OCI-LY7 (cell line): ENCODE data around the gene BMPER. TPM values are rescaled to one million over a fixed set of nuclear protein-coding genes. Genes with fewer than 3 reads are reported as not detected.

Source experiments
- BruUV-seq: library from RNA; stranded (reverse); fragments of 400-500 nt; replicated peaks from 2 replicates; lab custom pipeline; 2021; lab: Mats Ljungman, UMichigan
- CTCF ChIA-PET: fragments of 300-600 bp; sonication (Branson Sonifier 250); formaldehyde crosslinking; loops from one replicate; lab custom pipeline; 2022; ENCODE audit warnings: antibody characterized with exemption; ENCODE audit not compliant: unreplicated experiment; lab: Charles Lee
- POLR2A ChIA-PET: fragments of 300-600 bp; sonication (Branson Sonifier 250); formaldehyde crosslinking; loops from one replicate; lab custom pipeline; 2022; ENCODE audit warnings: antibody characterized with exemption; lab: Charles Lee
- DNase-seq: peaks from one replicate; pipeline ENCODE4 v3.0.0-alpha.2; 2015; ENCODE audit warnings: low spot score
- H2AFZ ChIP-seq: fragments of 200-600 bp; sonication (generic), shearing (Covaris generic); 2 replicates; pipeline ENCODE4 v1.6.1; 2014; ENCODE audit warnings: mild to moderate bottlenecking, antibody characterized with exemption, low read length, moderate library complexity
- H3K27ac ChIP-seq: fragments of 200-600 bp; sonication (generic); 2 replicates; pipeline ENCODE4 v1.5.1; 2014; ENCODE audit warnings: mixed run types, low read depth, mild to moderate bottlenecking, moderate library complexity, low read length, inconsistent platforms; ENCODE audit not compliant: poor library complexity, severe bottlenecking
- H3K36me3 ChIP-seq: fragments of 200-600 bp; sonication (generic); 2 replicates; pipeline ENCODE4 v1.6.1; 2014; ENCODE audit warnings: mild to moderate bottlenecking, antibody characterized with exemption, low read length, moderate library complexity, mixed read lengths; ENCODE audit not compliant: insufficient read depth
- H3K4me1 ChIP-seq: fragments of 200-600 bp; sonication (generic); 2 replicates; pipeline ENCODE4 v1.5.1; 2014; ENCODE audit warnings: mild to moderate bottlenecking, low read length; ENCODE audit not compliant: insufficient read depth, poor library complexity, severe bottlenecking
- H3K4me2 ChIP-seq: fragments of 200-600 bp; sonication (generic); 2 replicates; pipeline ENCODE4 v1.6.1; 2014; ENCODE audit warnings: mild to moderate bottlenecking, low read length
- H3K4me3 ChIP-seq: fragments of 200-600 bp; sonication (generic); 2 replicates; pipeline ENCODE4 v1.5.1; 2014; ENCODE audit warnings: mild to moderate bottlenecking, low read depth, low read length; ENCODE audit not compliant: poor library complexity, severe bottlenecking
- H3K79me2 ChIP-seq: fragments of 200-600 bp; sonication (generic); 2 replicates; pipeline ENCODE4 v1.6.1; 2016; ENCODE audit warnings: low read depth, mild to moderate bottlenecking, low read length, moderate library complexity, mixed read lengths; ENCODE audit not compliant: insufficient read depth
- H3K9me2 ChIP-seq: fragments of 200-600 bp; sonication (generic); 2 replicates; pipeline ENCODE4 v1.6.1; 2016; ENCODE audit warnings: mild to moderate bottlenecking, low read length, mixed read lengths; ENCODE audit not compliant: insufficient read depth
- H3K9me3 ChIP-seq: fragments of 200-600 bp; sonication (generic); 2 replicates; pipeline ENCODE4 v1.6.1; 2014; ENCODE audit warnings: mild to moderate bottlenecking, mixed run types, low read length, mixed read lengths
- H4K20me1 ChIP-seq: fragments of 200-600 bp; sonication (generic); 2 replicates; pipeline ENCODE4 v1.6.1; 2014; ENCODE audit warnings: mild to moderate bottlenecking, antibody characterized with exemption, low read length, moderate library complexity, mixed read lengths; ENCODE audit not compliant: insufficient read depth
- CTCF ChIP-seq: fragments of 200-600 bp; sonication (generic); conservative IDR thresholded peaks from 2 replicates; pipeline ENCODE4 v1.5.1; 2014; ENCODE audit warnings: mild to moderate bottlenecking, antibody characterized with exemption, low read length, moderate library complexity, mixed read lengths
- EZH2phosphoT487 ChIP-seq: fragments of 200-600 bp; sonication (generic); IDR thresholded peaks from 2 replicates; pipeline ENCODE4 v1.6.1; 2018; ENCODE audit warnings: low read depth, borderline replicate concordance, mild to moderate bottlenecking, mixed run types, antibody characterized with exemption, low read length, moderate library complexity, mixed read lengths
- intact Hi-C: fragments of 100-400 bp; cut with micrococcal nuclease; formaldehyde crosslinking; loops from one replicate; pipeline ENCODE4 v1.10.0; 2022; ENCODE audit not compliant: unreplicated experiment
- total RNA-seq, 2 experiments: library from RNA; depleted of rRNA in 1 of 2; stranded (reverse); fragments of >200 nt in 1 of 2; shearing (Covaris generic) in 1 of 2; gene quantifications; 2 replicates each; pipeline ENCODE4 v1.2.3, GENCODE V29; 2014 to 2022

Gene BMPER
- total RNA-seq, 2 experiments from 2014 or later: not detected

GRCh38 chr7:34074421-34074820 lies 169.1 kb downstream of the BMPER start:
- H3K4me2 ChIP-seq: no peak overlapping the region
- DNase-seq: no peak
- H3K36me3 ChIP-seq: no peaks in the 10 kb centered on the region
- no peaks in the 10 kb centered on the region for H3K9me3 ChIP-seq
- intact Hi-C loops: no loop called here
- H3K4me1 ChIP-seq: no peaks in the 10 kb centered on the region
- no peaks in the 10 kb centered on the region for H3K79me2 ChIP-seq
- POLR2A ChIA-PET: no interaction called here
- no TSS peak for BruUV-seq
- H3K4me3 ChIP-seq: no peak overlapping the region
- CTCF ChIA-PET: no interaction called here
- no peak overlapping the region for H3K27ac ChIP-seq
- no peak overlapping the region for H2AFZ ChIP-seq
- TF ChIP-seq CTCF (no peak), EZH2phosphoT487 (no peak)
- no peaks in the 10 kb centered on the region for H4K20me1 ChIP-seq
- no peaks in the 10 kb centered on the region for H3K9me2 ChIP-seq

- Histone ChIP-seq H3K4me1 (no peaks in the 10 kb centered on the region), H2AFZ (no peak overlapping the region), H3K9me3 (no peaks in the 10 kb centered on the region), H3K4me2 (no peak overlapping the region), H3K36me3 (no peaks in the 10 kb centered on the region), H3K79me2 (no peaks in the 10 kb centered on the region), H3K27ac (no peak overlapping the region), H3K9me2 (no peaks in the 10 kb centered on the region), H3K4me3 (no peak overlapping the region), H4K20me1 (no peaks in the 10 kb centered on the region)
- DNase-seq: no peak
- CTCF ChIA-PET: no interaction called here
- POLR2A ChIA-PET: no interaction called here
- intact Hi-C loops: no loop called here
- BruUV-seq: no TSS peak
- TF ChIP-seq EZH2phosphoT487 (no peak), CTCF (no peak)
These were observed 170.4 kb downstream of the BMPER start for GRCh38 chr7:34075523-34076370.

- no peak for TF ChIP-seq EZH2phosphoT487
- no peak for TF ChIP-seq CTCF
- ChIA-PET CTCF (no interaction called here), POLR2A (no interaction called here)
These were observed 171.8 kb downstream of the BMPER start for GRCh38 chr7:34077168-34077567.

More at GRCh38 chr7:34077168-34077567, 171.8 kb downstream of the BMPER start:
- Histone ChIP-seq H2AFZ (no peak overlapping the region), H3K36me3 (no peaks in the 10 kb centered on the region), H3K4me2 (no peak overlapping the region), H3K27ac (no peak overlapping the region), H3K79me2 (no peaks in the 10 kb centered on the region), H3K9me3 (no peaks in the 10 kb centered on the region), H3K4me1 (no peaks in the 10 kb centered on the region), H3K4me3 (no peak overlapping the region), H3K9me2 (no peaks in the 10 kb centered on the region), H4K20me1 (no peaks in the 10 kb centered on the region; the same call in 1 of the 2 replicates)
- no peak for DNase-seq
- no TSS peak for BruUV-seq
- intact Hi-C loops: no loop called here
